Measurements from ENCODE around the gene NELFB. TPM values are rescaled to one million over a fixed set of nuclear protein-coding genes. Genes with fewer than 3 reads are reported as not detected.
A peak's percentile ranks its signal among the peaks of the same experiment; 100 is the strongest.

The NELFB gene
- total and polyA plus RNA-seq, 10 donors: 26.6 to 49.7 (median 38.7) TPM

GRCh38 chr9:137240841-137241489 is 14.2 kb upstream of the NELFB start, which contains the start of gene TUBB4B:
TSS of gene TUBB4B (plus strand) at chr9:137241287. CDS start at chr9:137241361, 74 bp downstream.
- Histone ChIP-seq H3K4me1 (peaks cover 25 to 80% (median 66%) of the 10 kb centered on the region in 6 donors), H3K27ac (peak within 1 kb of the TSS; percentile 92 to 99 (median 96)), H3K36me3 (peaks cover 0 to 24% (median 18%) of the 10 kb centered on the region in 6 donors), H3K9me3 (no peaks in the 10 kb centered on the region), H3K27me3 (replicated peaks in 1 of 7) (peaks cover 0 to under 1% (median 0%) of the 10 kb centered on the region in 7 donors), H3K4me3 (peak within 1 kb of the TSS; percentile 75 to 94 (median 81))
- DNase-seq: peak; percentile 99
- WGBS, 5 donors: 0 to 2% (median 1%) methylated on average over 42 to 67 of the region's 67 CpGs
- intact Hi-C loops (cut with DNase I; ENCODE audit: low total_unique reads): no loop called here
- peak; percentile 100 for TF ChIP-seq POLR2A (IDR thresholded peaks at IDR 0.05)
- TF ChIP-seq POLR2AphosphoS5 (IDR thresholded peaks at IDR 0.05): peak; percentile 100
- TF ChIP-seq CTCF (IDR thresholded peaks at IDR 0.05 in 8 of 11, conservative IDR thresholded peaks at IDR 0.05 in 3 of 11): peak in 4 of 11 experiments; percentile 5 to 48 (median 30)

GRCh38 chr9:137241490-137242268 is 13.4 kb upstream of the NELFB start:
- peaks cover 0 to 24% (median 18%) of the 10 kb centered on the region in 6 donors for H3K36me3 ChIP-seq
- 1 to 22% (median 4%) methylated on average over 12 to 83 of the region's 83 CpGs for WGBS, 5 donors
- H3K27ac ChIP-seq: peak overlapping the region; percentile 74 to 99 (median 95)
- intact Hi-C loops (cut with DNase I; ENCODE audit: low total_unique reads): no loop called here
- H3K9me3 ChIP-seq: no peaks in the 10 kb centered on the region
- DNase-seq: peak; percentile 94
- TF ChIP-seq CTCF (IDR thresholded peaks at IDR 0.05 in 8 of 11, conservative IDR thresholded peaks at IDR 0.05 in 3 of 11) (no peak), POLR2AphosphoS5 (IDR thresholded peaks at IDR 0.05) (peak in 2 of 3 donors; percentile 22 to 41)
- H3K4me1 ChIP-seq: peaks cover 18 to 73% (median 59%) of the 10 kb centered on the region in 6 donors
- peak overlapping the region; percentile 75 to 94 (median 81) for H3K4me3 ChIP-seq
- no peaks in the 10 kb centered on the region for H3K27me3 ChIP-seq (replicated peaks in 1 of 7)

GRCh38 chr9:137242269-137243203 is 12.6 kb upstream of the NELFB start:
- peak in 1 of 3 donors; percentile 48 for TF ChIP-seq POLR2AphosphoS5 (IDR thresholded peaks at IDR 0.05)
- no peak for TF ChIP-seq CTCF (IDR thresholded peaks at IDR 0.05 in 8 of 11, conservative IDR thresholded peaks at IDR 0.05 in 3 of 11)
- Histone ChIP-seq H3K36me3 (peaks cover 0 to 24% (median 18%) of the 10 kb centered on the region in 6 donors), H3K4me1 (peaks cover 18 to 64% (median 52%) of the 10 kb centered on the region in 6 donors), H3K27me3 (replicated peaks in 1 of 7) (no peaks in the 10 kb centered on the region), H3K27ac (peak overlapping the region; percentile 74 to 99 (median 95)), H3K4me3 (peak overlapping the region; percentile 75 to 94 (median 81)), H3K9me3 (no peaks in the 10 kb centered on the region)
- no peak for DNase-seq
- 79 to 87% (median 80%) methylated on average over 31 to 36 of the region's 36 CpGs for WGBS, 5 donors
- intact Hi-C loops (cut with DNase I; ENCODE audit: low total_unique reads): no loop called here

Data from spleen (tissue), 11 donors.